Body of pancreas (tissue), 4 donors: ENCODE measurements around the gene ATXN7L2.

Source experiments
- POLR2A ChIP-seq, 3 donors: fragments of 450-650 bp; IDR thresholded peaks; one replicate each; pipeline ENCODE4 v1.6.1; 2016; ENCODE audit warnings: antibody characterized with exemption in 3 of 3, mild to moderate bottlenecking in 2 of 3
- TF ChIP-seq, protein P1 (sequence below), 7 experiments: fragments of 450-650 bp in 4 of 7; fragments of 200-600 bp in 3 of 7; sonication (generic) in 3 of 7; IDR thresholded peaks; one replicate each; pipeline ENCODE4 v1.5.1; 2016 to 2019; ENCODE audit warnings: antibody characterized with exemption in 7 of 7

GRCh38 chr1:109491372-109491771 lies 7.7 kb downstream of the ATXN7L2 start:
- TF ChIP-seq POLR2A (IDR thresholded peaks at IDR 0.05), result no peak
- TF ChIP-seq, protein P1, sequence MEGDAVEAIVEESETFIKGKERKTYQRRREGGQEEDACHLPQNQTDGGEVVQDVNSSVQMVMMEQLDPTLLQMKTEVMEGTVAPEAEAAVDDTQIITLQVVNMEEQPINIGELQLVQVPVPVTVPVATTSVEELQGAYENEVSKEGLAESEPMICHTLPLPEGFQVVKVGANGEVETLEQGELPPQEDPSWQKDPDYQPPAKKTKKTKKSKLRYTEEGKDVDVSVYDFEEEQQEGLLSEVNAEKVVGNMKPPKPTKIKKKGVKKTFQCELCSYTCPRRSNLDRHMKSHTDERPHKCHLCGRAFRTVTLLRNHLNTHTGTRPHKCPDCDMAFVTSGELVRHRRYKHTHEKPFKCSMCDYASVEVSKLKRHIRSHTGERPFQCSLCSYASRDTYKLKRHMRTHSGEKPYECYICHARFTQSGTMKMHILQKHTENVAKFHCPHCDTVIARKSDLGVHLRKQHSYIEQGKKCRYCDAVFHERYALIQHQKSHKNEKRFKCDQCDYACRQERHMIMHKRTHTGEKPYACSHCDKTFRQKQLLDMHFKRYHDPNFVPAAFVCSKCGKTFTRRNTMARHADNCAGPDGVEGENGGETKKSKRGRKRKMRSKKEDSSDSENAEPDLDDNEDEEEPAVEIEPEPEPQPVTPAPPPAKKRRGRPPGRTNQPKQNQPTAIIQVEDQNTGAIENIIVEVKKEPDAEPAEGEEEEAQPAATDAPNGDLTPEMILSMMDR (IDR thresholded peaks at IDR 0.05), result no peak
